ENCODE results near the gene SLC41A3.
A peak's percentile ranks its signal among the peaks of the same experiment; 100 is the strongest.

Gene SLC41A3

GRCh38 chr3:126083138-126083445, 832 bp downstream of the SLC41A3 start:
- Histone ChIP-seq H3K4me1 (ENCODE audit: control insufficient read depth in 1 of 2, insufficient read depth in 1 of 2, low read depth in 1 of 2, low read length in 1 of 2) (peaks cover 0 to 6% of the 10 kb centered on the region in 2 experiments), H3K9me3 (no peaks in the 10 kb centered on the region), H3K4me3 (ENCODE audit: low read depth in 1 of 2, low read length in 1 of 2) (peak overlapping the region in 1 of 2 experiments; percentile 68), H3K27ac (no peak overlapping the region), H3K36me3 (no peaks in the 10 kb centered on the region), H3K27me3 (peaks cover 32% of the 10 kb centered on the region)
- TF ChIP-seq, protein P1, sequence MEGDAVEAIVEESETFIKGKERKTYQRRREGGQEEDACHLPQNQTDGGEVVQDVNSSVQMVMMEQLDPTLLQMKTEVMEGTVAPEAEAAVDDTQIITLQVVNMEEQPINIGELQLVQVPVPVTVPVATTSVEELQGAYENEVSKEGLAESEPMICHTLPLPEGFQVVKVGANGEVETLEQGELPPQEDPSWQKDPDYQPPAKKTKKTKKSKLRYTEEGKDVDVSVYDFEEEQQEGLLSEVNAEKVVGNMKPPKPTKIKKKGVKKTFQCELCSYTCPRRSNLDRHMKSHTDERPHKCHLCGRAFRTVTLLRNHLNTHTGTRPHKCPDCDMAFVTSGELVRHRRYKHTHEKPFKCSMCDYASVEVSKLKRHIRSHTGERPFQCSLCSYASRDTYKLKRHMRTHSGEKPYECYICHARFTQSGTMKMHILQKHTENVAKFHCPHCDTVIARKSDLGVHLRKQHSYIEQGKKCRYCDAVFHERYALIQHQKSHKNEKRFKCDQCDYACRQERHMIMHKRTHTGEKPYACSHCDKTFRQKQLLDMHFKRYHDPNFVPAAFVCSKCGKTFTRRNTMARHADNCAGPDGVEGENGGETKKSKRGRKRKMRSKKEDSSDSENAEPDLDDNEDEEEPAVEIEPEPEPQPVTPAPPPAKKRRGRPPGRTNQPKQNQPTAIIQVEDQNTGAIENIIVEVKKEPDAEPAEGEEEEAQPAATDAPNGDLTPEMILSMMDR (IDR thresholded peaks at IDR 0.05), result no peak

DNA sequence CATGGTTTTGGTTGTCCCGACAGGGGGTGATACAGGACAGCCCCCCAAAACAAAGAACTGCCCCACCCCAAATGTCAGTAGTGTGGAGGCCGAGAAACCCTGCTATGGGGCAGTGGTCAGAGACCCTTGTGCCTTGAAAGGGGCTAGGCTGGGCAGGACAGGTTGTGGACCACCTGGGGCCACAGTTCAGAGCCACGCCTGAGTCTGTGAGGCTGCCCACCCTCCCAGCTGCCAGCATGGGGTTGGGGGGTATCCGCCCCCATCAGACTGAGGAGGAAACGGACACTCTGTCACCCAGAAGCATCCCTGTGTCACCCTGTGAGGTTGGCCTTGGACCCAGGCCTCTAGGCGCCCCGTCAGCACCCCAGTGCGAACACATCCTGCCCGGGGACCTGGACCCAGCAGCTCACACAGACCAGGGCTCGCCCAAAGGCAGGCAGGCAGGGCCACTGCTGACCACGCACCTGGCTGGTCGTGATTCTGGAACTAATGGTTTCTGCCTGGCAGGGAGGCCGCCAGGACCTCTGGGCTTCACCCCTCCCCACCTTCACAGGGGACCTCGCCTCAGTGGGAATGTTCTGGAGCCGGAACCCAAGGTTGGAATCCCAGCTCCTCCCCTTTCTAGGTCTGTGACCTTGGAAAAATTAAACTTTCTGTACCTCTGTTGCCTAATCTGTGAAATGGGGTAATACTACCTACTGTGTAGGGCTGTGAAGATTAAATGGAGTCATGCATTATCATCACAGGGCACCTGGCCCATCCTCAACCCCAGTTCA, 1.4 kb downstream of the SLC41A3 start:
- no peaks in the 10 kb centered on the region for H3K9me3 ChIP-seq
- H3K27me3 ChIP-seq, result peaks cover 32% of the 10 kb centered on the region
- no peak overlapping the region for H3K27ac ChIP-seq
- H3K4me1 ChIP-seq (ENCODE audit: control insufficient read depth in 1 of 2, insufficient read depth in 1 of 2, low read depth in 1 of 2, low read length in 1 of 2), result peaks cover 0 to 6% of the 10 kb centered on the region in 2 experiments
- no peaks in the 10 kb centered on the region for H3K36me3 ChIP-seq
- TF ChIP-seq, protein P1 (IDR thresholded peaks at IDR 0.05), result no peak
- H3K4me3 ChIP-seq (ENCODE audit: low read depth in 1 of 2, low read length in 1 of 2), result peak overlapping the region in 1 of 2 experiments; percentile 68

GRCh38 chr3:126081618-126082361, 2.1 kb downstream of the SLC41A3 start:
- Histone ChIP-seq H3K27ac (no peak overlapping the region), H3K9me3 (no peaks in the 10 kb centered on the region), H3K27me3 (peaks cover 32% of the 10 kb centered on the region), H3K4me1 (ENCODE audit: control insufficient read depth in 1 of 2, insufficient read depth in 1 of 2, low read depth in 1 of 2, low read length in 1 of 2) (peaks cover 0 to 6% of the 10 kb centered on the region in 2 experiments), H3K4me3 (ENCODE audit: low read depth in 1 of 2, low read length in 1 of 2) (no peak overlapping the region), H3K36me3 (no peaks in the 10 kb centered on the region)
- TF ChIP-seq, protein P1 (IDR thresholded peaks at IDR 0.05), result no peak

DNA sequence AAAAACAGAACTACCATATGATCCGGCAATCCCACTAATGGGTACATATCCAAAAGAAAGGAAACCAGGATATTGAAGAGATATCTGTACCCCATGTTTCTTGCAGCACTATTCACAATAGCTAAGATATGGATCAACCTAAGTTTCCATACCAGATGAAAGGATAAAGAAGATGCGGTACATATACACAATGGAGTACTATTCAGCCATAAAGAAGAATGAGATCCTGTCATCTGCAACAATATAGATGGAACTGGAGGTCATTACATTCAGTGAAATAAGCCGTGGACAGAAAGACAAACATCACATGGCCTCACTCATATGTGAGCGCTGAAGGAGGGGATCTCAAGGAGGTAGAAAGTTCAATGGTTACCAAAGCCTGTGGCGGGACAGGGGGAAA, 3.0 kb downstream of the SLC41A3 start:
- Histone ChIP-seq H3K4me1 (ENCODE audit: control insufficient read depth in 1 of 2, insufficient read depth in 1 of 2, low read depth in 1 of 2, low read length in 1 of 2) (peaks cover 0 to 6% of the 10 kb centered on the region in 2 experiments), H3K27me3 (peaks cover 32% of the 10 kb centered on the region), H3K4me3 (ENCODE audit: low read depth in 1 of 2, low read length in 1 of 2) (no peak overlapping the region), H3K36me3 (no peaks in the 10 kb centered on the region), H3K27ac (no peak overlapping the region), H3K9me3 (no peaks in the 10 kb centered on the region)
- TF ChIP-seq, protein P1 (IDR thresholded peaks at IDR 0.05), result no peak

DNA sequence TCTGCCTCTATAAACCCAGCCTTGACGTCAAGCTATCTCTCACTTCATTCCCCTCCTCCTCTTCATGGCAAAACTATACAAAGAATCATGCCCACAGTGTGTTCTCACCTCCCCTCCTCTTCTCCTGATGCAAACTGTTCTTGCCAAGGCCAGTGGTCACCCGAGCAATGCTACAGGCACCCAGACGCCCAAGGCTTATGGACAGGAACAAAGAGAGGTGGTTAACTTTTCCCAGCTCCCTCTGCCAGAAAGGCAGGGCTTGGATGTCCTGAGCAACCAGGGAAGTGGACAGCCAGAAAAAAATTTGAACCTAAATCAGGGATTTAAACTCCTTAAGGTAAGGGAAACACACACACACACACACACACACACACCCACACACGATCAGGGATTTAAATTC, 5.1 kb downstream of the SLC41A3 start:
- H3K4me3 ChIP-seq (ENCODE audit: low read depth in 1 of 2, low read length in 1 of 2), result no peak overlapping the region
- no peaks in the 10 kb centered on the region for H3K4me1 ChIP-seq (ENCODE audit: control insufficient read depth in 1 of 2, insufficient read depth in 1 of 2, low read depth in 1 of 2, low read length in 1 of 2)
- H3K27me3 ChIP-seq, result peaks cover 11% of the 10 kb centered on the region
- H3K9me3 ChIP-seq, result no peaks in the 10 kb centered on the region
- TF ChIP-seq, protein P1 (IDR thresholded peaks at IDR 0.05), result no peak
- no peaks in the 10 kb centered on the region for H3K36me3 ChIP-seq
- H3K27ac ChIP-seq, result no peak overlapping the region
